OCI-LY3 (cell line): Measurements from ENCODE around the gene TENM4.

Experiments
- H2AFZ ChIP-seq: fragments of 200-600, 300-600 bp; shearing (Covaris generic); 2 replicates; pipeline ENCODE4 v1.6.0; 2014; ENCODE audit warnings: antibody characterized with exemption, low read depth, low read length
- H3K27ac ChIP-seq: fragments of 200-600, 300-600 bp; sonication (generic); 2 replicates; pipeline ENCODE4 v1.5.1; 2014; ENCODE audit warnings: mild to moderate bottlenecking, low read length, moderate library complexity, mixed read lengths
- H3K27me3 ChIP-seq: fragments of 200-600, 300-600 bp; sonication (generic); 2 replicates; pipeline ENCODE4 v1.6.1; 2014; ENCODE audit warnings: low read depth, low read length, mixed read lengths
- H3K36me3 ChIP-seq: fragments of 200-600, 300-600 bp; sonication (generic); replicated peaks from 2 replicates; pipeline ENCODE3; 2014; ENCODE audit warnings: low read depth, low read length, mixed read lengths
- H3K4me1 ChIP-seq: fragments of 300-600, 200-600 bp; sonication (generic); 2 replicates; pipeline ENCODE4 v1.6.1; 2014; ENCODE audit warnings: low read length, mixed read lengths
- H3K4me2 ChIP-seq: fragments of 200-600, 300-600 bp; sonication (generic); 2 replicates; pipeline ENCODE4 v1.6.1; 2014; ENCODE audit warnings: low read length, mixed read lengths
- H3K4me3 ChIP-seq: fragments of 300-600, 200-600 bp; sonication (generic); 2 replicates; pipeline ENCODE4 v1.5.1; 2014; ENCODE audit warnings: antibody characterized with exemption, mild to moderate bottlenecking, low read length, moderate library complexity
- H3K79me2 ChIP-seq: fragments of 300-600, 200-600 bp; shearing (Covaris generic); 2 replicates; pipeline ENCODE4 v1.6.1; 2014; ENCODE audit warnings: mild to moderate bottlenecking, low read length, mixed read lengths
- H3K9ac ChIP-seq: fragments of 300-600, 200-600 bp; shearing (Covaris generic); 2 replicates; pipeline ENCODE4 v1.6.0; 2014; ENCODE audit warnings: mild to moderate bottlenecking, low read length, moderate library complexity
- H3K9me3 ChIP-seq: fragments of 200-600, 300-600 bp; shearing (Covaris generic); 2 replicates; pipeline ENCODE4 v1.6.1; 2014; ENCODE audit warnings: low read length, mixed read lengths; ENCODE audit not compliant: insufficient read depth
- H4K20me1 ChIP-seq: fragments of 200-600, 300-600 bp; sonication (generic); 2 replicates; pipeline ENCODE4 v1.6.1; 2016; ENCODE audit warnings: low read length, mixed read lengths; ENCODE audit not compliant: insufficient read depth
- EZH2phosphoT487 ChIP-seq: fragments of 200-600 bp; shearing (Covaris generic); IDR thresholded peaks from 2 replicates; pipeline ENCODE4 v1.6.1; 2018; ENCODE audit warnings: antibody characterized with exemption, mixed run types, low read depth
- TF ChIP-seq, protein P1 (sequence below): fragments of 200-600, 300-600 bp; sonication (generic); IDR thresholded peaks from 2 replicates; pipeline ENCODE4 v1.5.1; 2014; ENCODE audit warnings: antibody characterized with exemption, low read length, low read depth

The TENM4 gene

GRCh38 chr11:79077702-79078330 lies 363.0 kb downstream of the TENM4 start:
- H3K79me2 ChIP-seq, result no peaks in the 10 kb centered on the region
- no peak overlapping the region for H2AFZ ChIP-seq
- H3K27ac ChIP-seq, result no peak overlapping the region
- peaks cover 16% of the 10 kb centered on the region for H3K4me1 ChIP-seq
- H3K9ac ChIP-seq, result no peak overlapping the region
- no peaks in the 10 kb centered on the region for H4K20me1 ChIP-seq
- no peaks in the 10 kb centered on the region for H3K36me3 ChIP-seq
- H3K4me2 ChIP-seq, result no peak overlapping the region
- no peak overlapping the region for H3K4me3 ChIP-seq
- no peaks in the 10 kb centered on the region for H3K27me3 ChIP-seq
- TF ChIP-seq EZH2phosphoT487, result no peak
- TF ChIP-seq, protein P1, sequence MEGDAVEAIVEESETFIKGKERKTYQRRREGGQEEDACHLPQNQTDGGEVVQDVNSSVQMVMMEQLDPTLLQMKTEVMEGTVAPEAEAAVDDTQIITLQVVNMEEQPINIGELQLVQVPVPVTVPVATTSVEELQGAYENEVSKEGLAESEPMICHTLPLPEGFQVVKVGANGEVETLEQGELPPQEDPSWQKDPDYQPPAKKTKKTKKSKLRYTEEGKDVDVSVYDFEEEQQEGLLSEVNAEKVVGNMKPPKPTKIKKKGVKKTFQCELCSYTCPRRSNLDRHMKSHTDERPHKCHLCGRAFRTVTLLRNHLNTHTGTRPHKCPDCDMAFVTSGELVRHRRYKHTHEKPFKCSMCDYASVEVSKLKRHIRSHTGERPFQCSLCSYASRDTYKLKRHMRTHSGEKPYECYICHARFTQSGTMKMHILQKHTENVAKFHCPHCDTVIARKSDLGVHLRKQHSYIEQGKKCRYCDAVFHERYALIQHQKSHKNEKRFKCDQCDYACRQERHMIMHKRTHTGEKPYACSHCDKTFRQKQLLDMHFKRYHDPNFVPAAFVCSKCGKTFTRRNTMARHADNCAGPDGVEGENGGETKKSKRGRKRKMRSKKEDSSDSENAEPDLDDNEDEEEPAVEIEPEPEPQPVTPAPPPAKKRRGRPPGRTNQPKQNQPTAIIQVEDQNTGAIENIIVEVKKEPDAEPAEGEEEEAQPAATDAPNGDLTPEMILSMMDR, result no peak
- no peaks in the 10 kb centered on the region for H3K9me3 ChIP-seq

DNA sequence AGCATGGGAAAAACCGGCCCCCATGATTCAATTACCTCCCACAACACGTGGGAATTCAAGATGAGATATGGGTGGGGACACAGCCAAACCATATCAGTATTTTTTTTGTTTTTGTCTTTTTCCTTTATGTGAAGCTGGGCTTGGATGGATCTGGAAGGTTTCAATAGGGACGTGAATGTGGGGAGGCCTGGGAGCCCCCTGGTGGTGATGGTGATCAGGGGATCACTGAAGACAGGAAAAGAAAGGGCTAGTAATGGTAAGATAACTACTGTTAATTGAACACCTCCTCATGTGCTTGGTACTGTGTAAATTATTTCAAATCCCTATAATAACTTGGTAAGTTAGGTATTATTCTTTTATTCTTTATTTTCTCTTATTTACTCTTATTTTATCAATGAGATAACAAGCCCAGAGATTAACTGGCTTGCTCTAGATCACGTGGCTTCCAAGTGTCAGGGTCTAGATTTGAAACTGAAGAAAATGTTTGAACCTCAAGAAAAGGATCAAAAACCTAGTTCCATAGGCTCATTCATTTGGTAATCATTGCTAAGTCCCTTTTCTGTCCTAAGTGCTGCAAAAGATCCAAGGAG lies 364.2 kb downstream of the TENM4 start:
- TF ChIP-seq, protein P1, result peak; percentile 51
- no peak for TF ChIP-seq EZH2phosphoT487
- Histone ChIP-seq H3K4me2 (no peak overlapping the region), H3K4me3 (no peak overlapping the region), H3K79me2 (no peaks in the 10 kb centered on the region), H3K36me3 (no peaks in the 10 kb centered on the region), H3K4me1 (peaks cover 9% of the 10 kb centered on the region), H2AFZ (no peak overlapping the region), H3K27ac (no peak overlapping the region), H3K9ac (no peak overlapping the region), H3K9me3 (no peaks in the 10 kb centered on the region), H3K27me3 (no peaks in the 10 kb centered on the region), H4K20me1 (no peaks in the 10 kb centered on the region)

GRCh38 chr11:79074547-79074946 lies 366.3 kb downstream of the TENM4 start:
- no peaks in the 10 kb centered on the region for H3K79me2 ChIP-seq
- H3K9ac ChIP-seq, result no peak overlapping the region
- H3K4me3 ChIP-seq, result no peak overlapping the region
- no peak overlapping the region for H3K27ac ChIP-seq
- H3K4me1 ChIP-seq, result peaks cover 6% of the 10 kb centered on the region
- TF ChIP-seq, protein P1, result no peak
- H3K4me2 ChIP-seq, result no peak overlapping the region
- no peaks in the 10 kb centered on the region for H3K9me3 ChIP-seq
- H2AFZ ChIP-seq, result no peak overlapping the region
- H4K20me1 ChIP-seq, result no peaks in the 10 kb centered on the region
- no peaks in the 10 kb centered on the region for H3K36me3 ChIP-seq
- no peaks in the 10 kb centered on the region for H3K27me3 ChIP-seq

DNA sequence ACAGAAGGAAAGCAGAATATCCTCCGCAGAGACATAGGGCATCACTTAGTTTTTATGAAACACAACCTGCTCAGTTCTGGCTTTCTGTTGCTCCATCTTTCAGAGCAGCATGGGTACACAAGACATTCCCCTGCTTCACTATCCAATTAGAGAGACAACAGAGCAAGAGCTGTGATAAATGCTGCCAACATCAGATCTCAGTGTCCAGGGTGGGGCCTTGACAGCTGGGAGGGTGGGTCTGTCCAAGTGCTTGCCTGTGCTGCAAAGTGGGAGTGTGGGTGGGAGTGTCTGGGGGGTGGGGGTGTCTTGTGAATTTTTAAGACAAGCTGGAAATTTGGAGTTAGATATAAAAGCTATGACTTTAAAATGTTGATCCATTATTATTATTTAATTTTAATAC lies 369.6 kb downstream of the TENM4 start:
- no peaks in the 10 kb centered on the region for H3K36me3 ChIP-seq
- H2AFZ ChIP-seq, result no peak overlapping the region
- H3K9ac ChIP-seq, result no peak overlapping the region
- no peaks in the 10 kb centered on the region for H3K27me3 ChIP-seq
- no peaks in the 10 kb centered on the region for H3K9me3 ChIP-seq
- no peak overlapping the region for H3K4me3 ChIP-seq
- no peak overlapping the region for H3K4me2 ChIP-seq
- H3K27ac ChIP-seq, result no peak overlapping the region
- H3K79me2 ChIP-seq, result no peaks in the 10 kb centered on the region
- no peak for TF ChIP-seq EZH2phosphoT487
- TF ChIP-seq, protein P1, result no peak
- peaks cover 6% of the 10 kb centered on the region for H3K4me1 ChIP-seq
- H4K20me1 ChIP-seq, result 0 out of 2 replicates have a peak, but pooled peaks cover 2% of the 10 kb centered on the region
